NCI-H748 (cell line): ENCODE data around the gene ABCA10.
"Not testable (repeated sequence)": the region's sequence is repeated elsewhere in the genome, so short reads cannot be mapped to it uniquely, and the experiment has no call there.

Experiments used
- DNase-seq: peaks from one replicate; lab custom pipeline; 2025; ENCODE audit not compliant: unreplicated experiment; lab: John Stamatoyannopoulos, UW

The ABCA10 gene

DNA sequence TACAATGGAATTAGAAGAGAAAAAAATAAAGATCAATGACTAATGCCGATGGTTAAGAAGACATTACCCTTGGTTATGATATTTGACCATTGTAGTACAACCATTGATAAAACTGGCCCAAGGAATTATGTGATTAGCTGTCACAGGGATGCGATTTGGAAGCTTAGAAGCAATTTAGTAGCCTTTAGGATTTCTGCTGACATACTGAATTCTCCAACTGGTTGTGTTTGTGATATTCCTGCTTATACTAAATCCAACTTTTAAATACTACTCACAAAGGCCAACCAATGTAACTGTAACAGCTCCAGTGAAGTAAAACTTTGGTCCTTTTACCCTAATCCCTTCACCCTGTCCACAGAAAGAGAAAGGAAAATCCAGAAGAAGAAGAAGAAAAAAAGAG lies 55.5 kb downstream of the ABCA10 start:
- no peak for DNase-seq

DNA sequence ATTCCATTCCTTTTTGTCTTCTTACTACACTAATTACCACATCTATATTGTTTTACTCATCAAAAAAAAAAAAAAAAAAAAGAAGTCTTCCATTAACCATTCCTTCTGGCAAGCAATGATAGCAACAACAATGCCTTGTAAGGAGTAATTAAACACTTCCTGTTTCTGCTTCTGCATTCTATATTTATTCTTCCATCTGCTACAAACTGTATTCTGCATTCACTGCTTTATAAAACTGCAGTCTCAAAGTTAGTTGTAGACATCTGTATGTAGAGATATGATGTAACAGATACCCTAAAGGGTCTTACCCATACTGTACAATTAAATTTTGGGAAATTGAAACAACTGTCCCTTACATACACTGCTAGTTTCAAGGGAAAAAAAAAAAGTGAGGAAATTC lies 58.2 kb downstream of the ABCA10 start:
- DNase-seq = no peak

DNA sequence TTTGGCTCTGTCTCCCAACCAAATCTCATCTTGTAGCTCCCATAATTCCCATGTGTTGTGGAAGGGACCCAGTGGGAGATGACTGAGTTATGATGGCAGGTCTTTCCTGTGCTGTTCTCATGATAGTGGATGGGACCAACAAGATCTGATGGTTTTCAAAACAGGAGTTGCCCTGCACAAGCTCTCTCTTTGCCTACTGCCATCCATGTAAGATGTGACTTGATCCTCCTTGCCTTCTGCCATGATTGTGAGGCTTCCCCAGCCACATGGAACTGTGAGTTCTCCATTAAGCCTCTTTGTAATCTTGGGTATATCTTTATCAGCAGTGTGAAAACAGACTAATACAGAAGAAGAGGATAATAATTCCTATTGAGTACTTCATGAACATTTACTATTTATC lies 60.0 kb downstream of the ABCA10 start:
- DNase-seq = not testable (repeated sequence)

DNA sequence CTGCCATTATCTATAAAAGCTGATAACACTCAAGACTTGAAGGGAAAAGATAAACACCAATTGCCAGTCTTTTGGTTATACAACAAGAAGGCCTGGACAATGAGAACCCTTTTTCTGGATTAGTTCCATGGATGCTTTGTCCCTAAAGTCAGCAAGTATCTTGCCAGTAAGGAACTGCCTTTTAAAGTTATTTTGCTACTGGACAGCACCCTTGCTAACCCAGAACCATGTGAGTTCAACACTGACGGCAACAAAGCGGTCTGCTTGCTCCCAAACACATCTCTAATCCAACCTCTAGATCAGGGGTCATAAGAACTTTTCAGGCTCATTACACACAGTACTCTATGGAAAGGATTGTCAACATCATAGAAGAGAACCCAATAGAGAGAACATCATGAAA lies 61.7 kb downstream of the ABCA10 start:
- DNase-seq = no peak

DNA sequence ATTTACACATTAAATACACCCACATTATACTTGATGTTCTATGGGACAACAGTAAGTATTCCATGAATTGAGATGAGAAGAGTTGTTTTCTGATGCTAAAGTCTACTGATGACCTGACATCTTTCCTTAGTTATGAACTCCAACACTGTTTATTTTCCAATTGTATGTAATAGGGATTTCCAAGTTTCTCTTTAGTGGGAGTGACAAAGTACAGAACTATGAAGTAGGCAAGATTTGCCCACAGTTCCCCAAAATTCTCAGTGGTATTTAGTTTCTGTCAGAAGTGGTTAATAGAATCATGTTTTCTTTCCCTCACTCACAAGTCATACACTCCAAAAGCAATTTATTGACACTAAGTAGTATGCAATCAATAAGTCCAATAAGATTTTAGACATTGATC lies 64.4 kb downstream of the ABCA10 start:
- no peak for DNase-seq

DNA sequence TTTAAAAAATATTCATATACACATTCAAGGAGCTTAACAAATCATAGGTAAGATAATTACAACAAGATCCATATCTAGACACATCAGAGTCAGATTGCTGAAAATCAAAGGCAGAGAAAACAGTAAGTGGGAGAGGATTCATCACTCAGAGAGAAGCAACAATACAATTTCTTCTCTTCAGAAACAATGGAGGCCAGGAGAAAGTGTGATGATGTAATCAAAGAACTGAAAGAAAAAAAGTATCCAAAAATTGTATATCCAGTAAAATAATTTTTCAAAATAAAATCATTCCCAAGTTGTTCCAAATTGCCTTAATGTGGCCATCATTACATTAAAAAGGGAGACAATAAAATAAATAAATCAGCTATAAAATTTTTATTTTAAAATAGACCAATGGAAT lies 69.2 kb downstream of the ABCA10 start:
- DNase-seq = no peak

DNA sequence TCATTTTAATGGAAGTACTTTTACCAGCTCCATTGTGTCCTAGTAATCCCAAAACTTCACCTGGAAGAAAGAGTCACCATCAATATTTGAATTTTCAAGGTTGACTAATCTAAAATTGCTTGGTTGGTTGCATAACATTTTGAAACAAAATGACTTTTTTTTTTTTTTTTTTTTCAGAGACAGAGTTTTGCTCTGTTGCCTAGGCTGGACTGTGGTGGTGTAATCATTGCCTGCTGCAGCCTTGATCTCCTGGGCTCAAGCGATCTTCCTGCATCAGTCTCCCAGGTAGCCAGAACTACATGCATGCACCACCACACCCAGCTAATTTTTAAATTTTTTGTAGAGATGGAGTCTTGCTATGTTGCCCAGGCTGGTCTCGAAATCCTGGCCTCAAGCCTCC lies 74.4 kb downstream of the ABCA10 start:
- DNase-seq = no peak

DNA sequence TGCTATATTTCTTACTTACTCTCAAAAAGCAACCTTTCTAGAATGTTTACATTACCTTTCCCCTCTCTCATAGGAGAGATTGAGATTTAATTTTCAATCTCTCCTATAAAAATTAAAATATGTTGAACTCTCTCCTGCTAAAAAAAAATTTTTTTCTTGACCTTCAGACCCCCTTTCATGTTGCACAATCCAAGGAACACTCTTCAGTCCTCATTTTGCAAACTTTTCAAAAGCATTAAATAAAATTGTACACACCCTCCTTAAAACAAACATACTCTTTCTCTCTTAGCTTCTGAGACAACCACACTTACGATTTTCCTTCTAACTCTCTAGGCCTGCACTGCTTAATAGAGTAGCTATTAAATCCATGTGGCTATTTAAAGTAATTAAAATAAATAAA lies 78.3 kb downstream of the ABCA10 start:
- no peak for DNase-seq

DNA sequence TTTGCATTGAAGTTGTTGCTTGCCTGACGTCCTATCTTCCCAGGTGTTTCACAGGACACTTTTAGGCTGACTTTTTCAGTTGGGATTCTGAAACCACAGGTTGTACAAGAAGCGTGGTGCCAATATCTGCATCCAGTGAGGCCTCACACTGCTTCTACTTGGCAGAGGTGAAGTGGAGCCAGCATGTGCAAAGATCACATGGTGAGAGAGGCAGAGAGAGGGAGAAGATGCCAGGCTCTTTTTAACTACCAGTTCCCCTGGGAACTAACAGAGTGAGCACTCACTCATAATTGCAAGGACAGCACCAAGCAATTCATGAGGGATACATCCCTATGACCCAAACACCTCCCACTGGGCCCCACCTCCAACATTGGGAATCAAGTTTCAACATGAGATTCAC lies 81.2 kb downstream of the ABCA10 start:
- peak; percentile 15 for DNase-seq

DNA sequence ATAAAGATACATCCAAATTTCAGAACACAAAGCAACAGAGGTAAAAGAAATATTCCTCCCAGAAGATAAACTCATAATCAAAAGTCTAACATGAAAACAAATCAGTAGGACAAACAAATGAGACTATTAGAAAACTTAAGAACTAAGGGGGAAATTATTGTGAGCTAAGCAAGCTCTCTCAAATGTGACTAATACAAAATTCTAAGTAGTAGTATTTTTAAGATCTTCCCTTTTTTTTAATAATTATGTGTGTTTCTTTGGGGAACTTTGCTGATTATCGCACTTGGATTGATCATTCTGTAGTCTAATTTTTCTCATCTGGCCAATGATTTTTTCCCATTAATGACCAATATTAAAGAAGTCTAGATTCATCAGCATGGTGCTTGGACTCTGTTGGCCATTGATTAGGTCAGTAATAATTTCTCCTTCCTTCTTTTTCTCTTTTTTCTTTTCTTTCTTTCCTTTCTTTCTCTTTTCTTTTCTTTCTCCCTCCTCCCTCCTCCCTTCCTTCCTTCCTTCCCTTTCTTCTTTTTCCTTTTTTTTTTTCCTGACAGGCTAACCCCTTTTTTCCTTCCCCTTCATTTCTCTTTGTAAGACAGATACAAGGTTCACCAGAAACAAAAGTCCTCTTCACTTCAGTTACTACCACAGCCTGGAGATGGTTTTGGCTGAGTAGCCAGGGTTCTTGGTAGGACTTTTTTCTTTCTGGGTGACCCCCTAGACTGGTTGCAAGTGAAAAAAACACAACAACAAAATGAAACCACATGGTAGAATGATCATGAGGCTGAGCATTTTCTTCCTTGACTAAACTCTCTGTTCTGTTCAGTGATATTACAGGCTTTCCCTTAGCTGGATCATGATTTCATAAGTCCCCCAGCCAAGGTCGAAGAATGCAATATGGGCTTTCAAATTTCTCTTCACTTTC lies 84.0 kb downstream of the ABCA10 start:
- DNase-seq = no peak

DNA sequence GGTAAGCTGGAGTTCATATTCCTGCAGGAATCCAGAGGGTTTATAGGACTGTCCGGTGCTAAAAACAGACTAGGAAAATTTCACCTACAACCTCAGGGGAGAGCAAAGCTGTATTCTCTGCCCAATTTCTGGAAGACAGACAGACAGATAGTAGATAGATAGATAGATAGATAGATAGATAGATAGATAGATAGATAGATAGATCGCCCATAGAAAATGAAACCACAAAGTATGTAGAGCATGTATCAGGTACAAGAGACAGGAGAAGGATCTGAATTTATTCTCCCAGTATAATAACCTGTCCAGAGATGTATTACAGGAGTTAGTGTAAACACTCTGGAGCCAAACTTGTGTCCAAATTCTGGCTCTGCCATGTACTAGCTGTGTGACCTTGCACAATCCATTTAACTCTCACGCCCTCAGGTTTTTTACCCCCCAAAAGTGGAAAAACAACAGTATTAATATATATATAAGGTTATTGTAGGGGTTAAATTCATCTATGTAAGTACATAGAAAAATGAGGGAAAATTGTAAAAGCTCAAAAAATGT lies 84.9 kb downstream of the ABCA10 start:
- no peak for DNase-seq

DNA sequence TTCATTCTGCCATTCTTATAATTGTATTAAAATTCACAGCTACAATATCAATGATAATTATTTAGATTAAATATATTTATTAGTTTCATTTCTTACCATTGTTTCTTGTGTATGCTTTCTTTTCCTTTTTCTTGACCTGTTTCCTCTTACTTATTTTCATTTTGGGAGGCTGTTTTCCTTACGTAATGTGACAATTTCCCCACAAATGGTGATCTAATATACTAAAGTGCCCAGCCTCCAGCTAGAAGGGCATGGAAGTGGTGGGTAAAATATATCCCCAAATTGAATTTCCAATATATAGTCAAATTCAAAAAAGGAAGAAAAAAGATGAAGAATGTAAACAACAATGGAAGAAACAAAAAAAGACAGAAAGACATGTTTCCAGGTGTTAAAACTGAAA lies 85.5 kb downstream of the ABCA10 start:
- DNase-seq = no peak

DNA sequence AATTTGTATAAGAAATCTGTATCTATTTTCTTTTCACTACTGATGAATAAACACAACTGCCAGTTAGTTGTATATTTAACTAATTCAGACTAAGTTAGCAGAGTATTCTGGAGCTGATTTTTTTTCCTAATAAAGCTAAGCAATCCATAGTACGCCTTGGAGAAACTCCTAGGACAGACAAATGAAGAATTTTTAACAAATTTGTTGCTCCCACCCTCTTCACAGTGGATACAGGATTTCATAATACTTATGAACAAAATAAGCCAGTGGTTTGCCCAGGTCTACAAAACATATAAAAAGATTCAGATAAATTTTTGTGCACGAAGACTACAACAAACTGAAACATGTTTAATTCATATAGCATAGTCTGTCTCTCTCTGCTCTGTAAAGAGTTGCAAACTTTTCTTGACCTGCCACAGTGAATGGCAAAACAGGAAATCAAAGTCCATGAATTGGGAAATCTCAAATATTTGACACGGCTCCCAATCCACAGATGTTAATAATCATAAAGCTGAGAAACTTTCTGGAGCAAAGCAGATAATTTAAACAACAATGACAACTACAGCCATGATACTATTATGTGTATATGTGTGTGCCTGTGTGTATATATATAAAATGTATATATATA lies 86.3 kb downstream of the ABCA10 start:
- DNase-seq = no peak

DNA sequence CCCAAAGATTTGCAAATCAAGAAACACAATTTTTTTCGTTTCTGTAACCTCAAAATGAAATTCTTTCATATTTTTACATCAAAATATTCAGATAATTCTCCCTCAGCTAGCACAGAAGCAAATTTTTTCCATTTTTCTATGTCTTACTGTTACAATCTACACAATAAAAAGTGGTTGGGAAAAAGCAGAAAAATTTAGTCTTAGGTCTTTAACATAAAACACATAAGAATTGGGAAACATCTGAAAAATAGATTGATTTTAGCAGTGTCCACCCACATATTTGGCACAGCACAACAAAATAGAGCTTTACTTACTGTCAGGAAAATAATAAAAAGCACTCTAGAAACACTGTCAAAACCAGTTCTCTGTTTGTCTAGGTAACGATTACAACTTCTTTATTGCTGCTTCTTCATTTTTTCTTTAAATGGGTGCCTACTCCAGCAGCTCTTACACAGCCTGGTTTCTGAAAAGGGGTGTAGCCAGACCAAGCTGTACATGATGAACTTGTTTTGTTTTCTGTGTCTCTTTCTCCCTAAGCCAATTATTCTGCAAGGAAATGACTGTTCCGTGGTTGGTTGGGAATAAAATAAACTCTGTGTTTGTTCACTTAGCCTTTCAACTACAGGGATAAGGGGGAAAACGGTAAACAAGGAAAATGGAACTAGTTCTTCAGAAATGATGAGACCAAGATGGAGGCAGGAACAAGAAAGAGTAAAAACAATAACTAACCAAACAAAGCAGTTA lies 87.0 kb downstream of the ABCA10 start, which contains the start of gene ABCA6:
Gene ABCA6 (minus strand): TSS at position 465 of the 744 bp plus-strand sequence. CDS start 1,192 bp downstream, outside the sequence.
- peak; percentile 8 for DNase-seq

DNA sequence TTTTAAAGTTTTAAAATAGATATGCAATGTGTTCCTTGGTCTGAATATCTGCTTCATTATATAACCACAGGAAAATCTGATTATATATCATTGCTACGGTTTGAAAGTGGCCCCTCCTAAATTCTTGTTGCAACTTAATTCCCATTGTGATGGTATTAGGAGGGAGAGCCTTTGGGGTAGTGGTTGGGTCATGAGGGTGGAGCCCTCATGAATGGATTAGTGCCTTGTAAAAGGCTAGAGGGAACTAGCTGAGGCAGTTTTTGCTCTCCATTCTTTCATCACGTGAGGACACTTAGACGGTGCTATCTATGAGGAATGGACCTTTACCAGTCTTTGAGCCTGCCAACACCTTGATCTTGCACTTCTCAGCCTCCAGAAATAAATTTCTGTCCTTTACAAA lies 94.5 kb downstream of the ABCA10 start:
- no peak for DNase-seq

DNA sequence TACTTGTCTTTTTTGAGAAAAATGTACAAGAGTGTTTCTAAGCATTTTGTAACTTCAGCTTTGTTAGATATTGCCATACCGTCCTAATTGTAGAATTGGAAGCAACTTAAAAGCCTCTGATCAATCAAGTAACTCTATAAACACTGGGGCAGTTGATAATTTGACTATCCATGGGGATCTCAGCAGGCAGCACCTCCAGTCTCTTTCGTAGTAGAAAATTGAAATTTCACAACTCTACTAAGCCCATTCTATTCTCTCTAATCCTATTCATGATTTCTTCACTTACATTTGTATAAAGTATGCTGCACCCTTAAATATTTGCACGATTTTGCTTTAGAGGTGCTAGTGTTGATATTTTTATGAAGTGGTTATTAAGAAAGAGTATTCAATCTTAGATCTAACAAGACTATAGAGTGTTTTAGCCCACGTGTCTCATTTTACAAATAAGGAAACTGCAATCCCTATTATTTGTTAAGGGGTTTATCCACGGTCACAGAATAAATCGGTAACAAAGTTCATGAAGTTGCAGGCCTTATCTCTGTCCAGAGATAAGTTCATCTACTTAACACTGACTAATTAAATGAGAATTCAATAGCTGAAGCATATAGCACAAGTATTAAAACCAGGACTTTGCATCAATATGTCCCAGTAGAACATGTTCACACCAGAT lies 97.9 kb downstream of the ABCA10 start:
- DNase-seq = no peak

DNA sequence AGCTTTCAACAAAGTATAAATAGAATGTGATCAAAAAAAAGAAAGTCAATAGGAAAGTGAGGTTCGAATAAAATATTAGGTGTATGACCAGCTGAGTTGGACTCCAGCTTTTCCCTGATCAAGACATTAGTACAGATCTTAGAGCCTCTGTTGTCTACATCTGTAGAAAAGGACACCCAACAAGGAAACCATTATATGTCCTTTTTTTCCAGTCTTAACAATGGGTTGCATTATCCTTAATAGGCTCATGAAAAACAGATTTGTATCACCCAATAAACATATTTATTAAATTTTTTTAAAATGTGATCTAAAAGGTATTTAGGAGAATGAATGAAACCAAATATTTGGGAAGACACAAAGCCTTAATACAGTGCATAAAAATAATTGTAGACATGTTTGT lies 105.0 kb downstream of the ABCA10 start:
- DNase-seq = no peak

DNA sequence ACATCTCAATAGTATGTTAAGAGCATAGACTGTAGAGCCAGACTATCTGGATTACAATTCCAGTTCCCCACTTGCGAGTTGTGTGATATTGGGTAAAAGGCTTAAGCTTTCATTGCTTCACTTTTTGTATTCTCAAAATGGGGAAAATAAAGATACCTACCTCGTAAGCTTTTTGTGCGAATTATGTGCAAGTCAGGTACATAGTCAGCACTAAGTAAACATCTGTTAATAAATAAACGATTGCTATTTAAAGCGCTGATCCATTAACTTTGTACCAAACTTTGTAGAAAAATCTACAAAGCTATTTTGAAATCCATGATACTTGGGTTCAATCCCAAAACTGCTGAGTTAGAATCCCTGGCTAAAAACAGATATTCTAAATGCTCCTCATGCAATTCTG lies 106.6 kb downstream of the ABCA10 start:
- DNase-seq = no peak

DNA sequence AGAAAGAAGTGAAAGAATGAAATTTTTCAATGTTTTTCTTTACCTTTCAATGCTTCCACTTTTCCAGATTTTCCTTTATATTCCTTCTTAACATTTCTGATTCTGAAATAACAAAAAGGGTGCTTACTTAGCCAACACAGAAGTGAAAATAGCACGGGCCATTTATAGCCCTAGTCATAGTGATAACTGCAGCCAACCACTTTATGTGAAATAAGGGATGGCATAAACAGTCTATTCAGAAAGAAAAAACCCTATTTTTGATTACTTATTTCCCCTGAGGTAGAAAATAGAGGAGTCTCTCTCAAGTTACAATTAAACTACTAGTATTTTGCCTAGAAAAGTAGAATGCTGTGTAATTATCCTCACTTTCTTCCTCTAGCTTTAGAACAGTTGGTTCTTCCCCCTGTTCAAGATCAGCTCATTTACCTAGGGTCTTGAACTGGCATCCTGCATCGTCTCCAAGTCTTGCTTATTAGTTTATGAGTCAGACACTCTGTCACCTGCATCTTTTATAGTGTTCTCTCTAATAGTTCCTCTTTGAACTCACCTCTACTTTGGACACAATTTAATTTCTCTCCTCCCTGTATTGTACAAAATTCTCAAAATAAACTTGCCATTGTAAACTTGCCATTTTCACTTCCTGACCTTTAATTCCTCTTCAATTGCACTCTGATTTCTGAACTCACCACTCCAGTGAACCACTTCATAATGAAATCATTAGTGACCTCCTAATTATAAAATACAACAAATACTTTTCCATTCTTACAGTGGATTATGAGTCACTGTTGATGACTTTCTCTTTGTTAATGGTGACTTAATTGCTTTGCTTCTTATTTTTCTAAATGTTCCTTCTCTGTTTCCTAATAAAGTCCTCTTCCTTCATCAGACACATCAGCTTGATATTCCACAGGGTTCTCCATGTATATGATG lies 110.5 kb downstream of the ABCA10 start:
- no peak for DNase-seq

DNA sequence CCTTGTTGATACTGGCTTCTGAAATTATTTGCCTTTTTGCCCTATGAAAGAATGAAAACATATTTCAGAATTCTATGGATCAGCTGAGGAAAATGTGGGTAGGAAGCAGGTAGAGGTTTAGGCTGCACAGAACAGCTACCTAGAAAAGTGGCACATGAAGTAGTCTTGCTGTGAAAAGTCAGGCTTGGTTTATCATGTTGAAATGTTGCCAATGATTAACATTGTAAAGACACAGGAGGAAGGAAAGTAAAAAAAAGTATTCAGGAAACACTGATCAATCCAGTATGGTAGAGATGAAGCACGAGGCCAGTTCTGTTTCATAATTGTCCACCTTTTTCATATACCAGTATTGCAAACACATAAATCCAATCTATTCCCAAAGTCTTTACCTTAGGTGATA lies 116.8 kb downstream of the ABCA10 start:
- DNase-seq = no peak
